Endothelial cell of umbilical vein (primary cell): ENCODE results near the gene CAMK2B. TPM values are rescaled to one million over a fixed set of nuclear protein-coding genes. Genes with fewer than 3 reads are reported as not detected.

ENCODE experiments used
- BruUV-seq: library from RNA; stranded (reverse); fragments of 400-500 nt; replicated peaks from 2 replicates; lab custom pipeline; 2021; lab: Mats Ljungman, UMichigan
- CTCF ChIA-PET: fragments of 300-600, 350-600 bp; sonication (Branson Sonifier 250); formaldehyde crosslinking; loops from one replicate; lab custom pipeline; 2021; ENCODE audit warnings: antibody characterized with exemption, inconsistent platforms; lab: Charles Lee
- POLR2A ChIA-PET: fragments of 300-600, 350-600 bp; sonication (Branson Sonifier 250); formaldehyde crosslinking; loops from one replicate; lab custom pipeline; 2021; ENCODE audit warnings: antibody characterized with exemption, inconsistent platforms; lab: Charles Lee
- DNase-seq: peaks from one replicate; pipeline ENCODE4 v3.0.0-alpha.2; 2011; ENCODE audit warnings: low read depth, low spot score
- FAIRE-seq: peaks from 2 replicates; lab custom pipeline; 2011; peaks lifted over from hg19 to GRCh38; lab: Jason Lieb, UNC
- H2AFZ ChIP-seq: 2 replicates; pipeline ENCODE4 v1.6.0; 2012; ENCODE audit warnings: low read depth, low read length, control low read depth, inconsistent platforms
- H3K27ac ChIP-seq: 2 replicates; pipeline ENCODE4 v1.5.1; 2011; ENCODE audit warnings: low read depth, mild to moderate bottlenecking, control low read depth, low read length, moderate library complexity; ENCODE audit not compliant: insufficient read depth
- H3K27me3 ChIP-seq, 2 experiments: 2 replicates each; pipeline versions ENCODE4 v1.6.0 to v1.6.1; 2011; ENCODE audit warnings: low read length in 2 of 2, mixed read lengths in 1 of 2; ENCODE audit not compliant: control insufficient read depth in 2 of 2, insufficient read depth in 2 of 2
- H3K36me3 ChIP-seq, 2 experiments: 2 replicates in 1 of 2; 3 replicates in 1 of 2; pipeline ENCODE4 v1.5.1; 2011; ENCODE audit warnings: low read length in 2 of 2, mild to moderate bottlenecking in 1 of 2, moderate library complexity in 1 of 2; ENCODE audit not compliant: control insufficient read depth in 2 of 2, insufficient read depth in 2 of 2; ENCODE audit errors: extremely low read depth in 1 of 2
- H3K4me1 ChIP-seq: 3 replicates; pipeline ENCODE4 v1.5.1; 2011; ENCODE audit warnings: mild to moderate bottlenecking, low read length; ENCODE audit not compliant: control insufficient read depth, insufficient read depth; ENCODE audit errors: extremely low read depth
- H3K4me2 ChIP-seq: 2 replicates; pipeline ENCODE4 v1.6.1; 2011; ENCODE audit warnings: low read length, control low read depth, mixed read lengths; ENCODE audit not compliant: insufficient read depth
- H3K4me3 ChIP-seq, 3 experiments: fragments of 200-600 bp in 1 of 3; sonication (generic), shearing (Covaris generic) in 1 of 3; replicated peaks in 1 of 3; 2 replicates each; pipeline ENCODE4 v1.5.1; 2011 to 2016; ENCODE audit warnings: control low read depth in 3 of 3, low read length in 3 of 3, mild to moderate bottlenecking in 2 of 3, inconsistent platforms in 1 of 3, low read depth in 1 of 3, moderate library complexity in 1 of 3; ENCODE audit not compliant: insufficient read depth in 1 of 3
- H3K79me2 ChIP-seq: 2 replicates; pipeline ENCODE4 v1.6.0; 2012; ENCODE audit warnings: low read length, inconsistent platforms; ENCODE audit not compliant: control insufficient read depth, insufficient read depth
- H3K9ac ChIP-seq: replicated peaks from 2 replicates; pipeline ENCODE3; 2011; ENCODE audit warnings: low read length, control low read depth; ENCODE audit not compliant: insufficient read depth; ENCODE audit errors: extremely low read depth
- H3K9me1 ChIP-seq: replicated peaks from 3 replicates; pipeline ENCODE4 v1.6.0; 2011; ENCODE audit warnings: mild to moderate bottlenecking, low read length; ENCODE audit not compliant: control insufficient read depth, insufficient read depth; ENCODE audit errors: extremely low read depth
- H3K9me3 ChIP-seq: replicated peaks from 2 replicates; pipeline ENCODE4 v1.5.1; 2012; ENCODE audit warnings: low read length, inconsistent platforms; ENCODE audit not compliant: control insufficient read depth, insufficient read depth
- H4K20me1 ChIP-seq: replicated peaks from 2 replicates; pipeline ENCODE3; 2011; ENCODE audit warnings: mild to moderate bottlenecking, low read length; ENCODE audit not compliant: control insufficient read depth, insufficient read depth; ENCODE audit errors: extremely low read depth
- CTCF ChIP-seq, 2 donors: IDR thresholded peaks; 1 replicate in 1 of 2; 2 replicates in 1 of 2; pipeline ENCODE4 v1.5.1; 2011; ENCODE audit warnings: low read length in 2 of 2, mild to moderate bottlenecking in 2 of 2, moderate library complexity in 2 of 2, control low read depth in 1 of 2, inconsistent platforms in 1 of 2, low read depth in 1 of 2; ENCODE audit not compliant: insufficient read depth in 1 of 2; ENCODE audit errors: extremely low read depth in 1 of 2
- EZH2 ChIP-seq: IDR thresholded peaks from 2 replicates; pipeline ENCODE4 v1.6.1; 2012; ENCODE audit warnings: borderline replicate concordance, low read depth, mild to moderate bottlenecking, moderate library complexity, low read length, inconsistent platforms; ENCODE audit not compliant: severe bottlenecking
- FOS ChIP-seq: IDR thresholded peaks from 2 replicates; pipeline ENCODE4 v1.6.1; 2011; ENCODE audit warnings: mild to moderate bottlenecking, low read length, moderate library complexity, borderline replicate concordance; ENCODE audit not compliant: insufficient read depth
- GATA2 ChIP-seq: IDR thresholded peaks from 2 replicates; pipeline ENCODE4 v1.7.0; 2011; ENCODE audit warnings: low read depth, mild to moderate bottlenecking, moderate library complexity, mixed read lengths, low read length; ENCODE audit not compliant: insufficient read length, insufficient read depth
- JUN ChIP-seq: IDR thresholded peaks from 2 replicates; pipeline ENCODE4 v1.6.1; 2011; ENCODE audit warnings: borderline replicate concordance, low read depth; ENCODE audit not compliant: insufficient read length, insufficient read depth
- MYC ChIP-seq: IDR thresholded peaks from one replicate; pipeline ENCODE4 v1.6.1; 2011; ENCODE audit warnings: mild to moderate bottlenecking, low read depth, low read length
- POLR2A ChIP-seq: IDR thresholded peaks from 2 replicates; pipeline ENCODE4 v1.6.1; 2012; ENCODE audit warnings: low read depth, mild to moderate bottlenecking, control low read depth, low read length
- POLR2AphosphoS5 ChIP-seq: IDR thresholded peaks from 2 replicates; pipeline ENCODE4 v1.6.1; 2012; ENCODE audit warnings: low read depth, mild to moderate bottlenecking, control low read depth, low read length, moderate library complexity; ENCODE audit not compliant: insufficient read depth
- dilution Hi-C: fragments of 300-500 bp; cut with MboI; formaldehyde crosslinking; loops from one replicate; pipeline ENCODE4 v1.15.0; 2019; ENCODE audit warnings: low sequenced_read_pairs; ENCODE audit not compliant: extremely low pct_ligation_motif_present
- intact Hi-C: fragments of 100-400 bp; cut with micrococcal nuclease; formaldehyde crosslinking; loops from one replicate; pipeline ENCODE4 v1.10.0; 2022
- polyA plus RNA-seq, 4 experiments: library from polyadenylated mRNA; depleted of rRNA in 3 of 4; stranded (reverse) in 3 of 4; unstranded in 1 of 4; fragments of >200 nt; gene quantifications; 2 replicates each; pipeline versions ENCODE4 v1.2.1 to v1.2.3, GENCODE V29; 2011 to 2012; ENCODE audit warnings: missing spikeins in 1 of 4
- total RNA-seq: library from RNA; stranded (reverse); gene quantifications from 2 replicates; pipeline ENCODE4 v1.2.3, GENCODE V29; 2021
- TF ChIP-seq, protein P1 (sequence below): IDR thresholded peaks from 2 replicates; pipeline ENCODE4 v1.6.1; 2011; ENCODE audit not compliant: insufficient read depth, insufficient read length

The CAMK2B gene
- total and polyA plus RNA-seq, 2 donors (not counting 3 experiments of a cell fraction or from before 2014, with no cell fraction given) = 0.57 to 1.6 TPM

GRCh38 chr7:44232396-44232795 is 93.0 kb downstream of the CAMK2B start:
- no peaks in the 10 kb centered on the region for H4K20me1 ChIP-seq
- no peaks in the 10 kb centered on the region for H3K9me3 ChIP-seq
- POLR2A ChIA-PET = no interaction called here
- no peaks in the 10 kb centered on the region for H3K9me1 ChIP-seq
- intact Hi-C loops = no loop called here
- H3K27me3 ChIP-seq = no peaks in the 10 kb centered on the region
- no peak overlapping the region for H2AFZ ChIP-seq
- H3K27ac ChIP-seq = no peak overlapping the region
- DNase-seq = no peak
- no peak overlapping the region for H3K4me2 ChIP-seq
- FAIRE-seq = no peak
- no peaks in the 10 kb centered on the region for H3K4me1 ChIP-seq
- H3K9ac ChIP-seq = no peak overlapping the region
- H3K4me3 ChIP-seq = no peak overlapping the region
- dilution Hi-C loops = no loop called here
- BruUV-seq = no TSS peak
- TF ChIP-seq EZH2 (no peak), GATA2 (no peak), JUN (no peak), MYC (no peak), POLR2A (no peak), CTCF (IDR thresholded peaks at IDR 0.05; ENCODE audit: extremely low read depth in 1 of 2, insufficient read depth in 1 of 2, low read depth in 1 of 2, low read length in 2 of 2) (no peak), POLR2AphosphoS5 (no peak), FOS (no peak)
- TF ChIP-seq, protein P1, sequence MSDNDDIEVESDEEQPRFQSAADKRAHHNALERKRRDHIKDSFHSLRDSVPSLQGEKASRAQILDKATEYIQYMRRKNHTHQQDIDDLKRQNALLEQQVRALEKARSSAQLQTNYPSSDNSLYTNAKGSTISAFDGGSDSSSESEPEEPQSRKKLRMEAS = no peak
- CTCF ChIA-PET = no interaction called here
- H3K36me3 ChIP-seq = no peaks in the 10 kb centered on the region
- no peaks in the 10 kb centered on the region for H3K79me2 ChIP-seq
